ENCODE data around the gene TNIP1.

DNA sequence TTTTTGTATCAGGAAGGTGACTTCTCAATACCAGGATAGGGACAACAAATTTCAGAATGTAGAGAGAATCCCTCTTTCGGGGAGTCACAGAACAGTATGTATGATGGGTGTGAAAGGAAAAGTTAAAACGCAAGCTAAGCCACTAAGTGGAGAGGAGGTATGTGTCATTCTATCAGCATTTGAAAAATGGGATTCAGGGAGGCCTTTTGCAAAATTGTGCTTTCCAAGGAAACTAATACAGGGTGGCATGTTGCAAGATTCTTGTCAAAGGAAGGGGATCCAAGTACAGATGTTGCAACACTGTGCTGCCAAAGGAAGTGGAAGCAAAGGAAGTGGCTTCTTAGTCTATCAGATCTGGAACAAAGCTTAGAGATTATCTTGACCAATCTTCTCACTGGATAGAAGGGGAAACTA, 12.6 kb upstream of the TNIP1 start:
- TF ChIP-seq POLR2A (IDR thresholded peaks at IDR 0.05), result no peak
- TF ChIP-seq, protein P1, sequence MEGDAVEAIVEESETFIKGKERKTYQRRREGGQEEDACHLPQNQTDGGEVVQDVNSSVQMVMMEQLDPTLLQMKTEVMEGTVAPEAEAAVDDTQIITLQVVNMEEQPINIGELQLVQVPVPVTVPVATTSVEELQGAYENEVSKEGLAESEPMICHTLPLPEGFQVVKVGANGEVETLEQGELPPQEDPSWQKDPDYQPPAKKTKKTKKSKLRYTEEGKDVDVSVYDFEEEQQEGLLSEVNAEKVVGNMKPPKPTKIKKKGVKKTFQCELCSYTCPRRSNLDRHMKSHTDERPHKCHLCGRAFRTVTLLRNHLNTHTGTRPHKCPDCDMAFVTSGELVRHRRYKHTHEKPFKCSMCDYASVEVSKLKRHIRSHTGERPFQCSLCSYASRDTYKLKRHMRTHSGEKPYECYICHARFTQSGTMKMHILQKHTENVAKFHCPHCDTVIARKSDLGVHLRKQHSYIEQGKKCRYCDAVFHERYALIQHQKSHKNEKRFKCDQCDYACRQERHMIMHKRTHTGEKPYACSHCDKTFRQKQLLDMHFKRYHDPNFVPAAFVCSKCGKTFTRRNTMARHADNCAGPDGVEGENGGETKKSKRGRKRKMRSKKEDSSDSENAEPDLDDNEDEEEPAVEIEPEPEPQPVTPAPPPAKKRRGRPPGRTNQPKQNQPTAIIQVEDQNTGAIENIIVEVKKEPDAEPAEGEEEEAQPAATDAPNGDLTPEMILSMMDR (IDR thresholded peaks at IDR 0.05), result no peak

Measured in testis (tissue), 2 donors.